CD4-positive, alpha-beta T cell treated with Interleukin-17A for 4 hours (primary cell): ENCODE measurements around the gene TMEM200B.
"Not testable (repeated sequence)": the region's sequence is repeated elsewhere in the genome, so short reads cannot be mapped to it uniquely, and the experiment has no call there.

ENCODE experiments used
- DNase-seq: peaks from one replicate; pipeline ENCODE4 v3.0.0-alpha.2; 2020; ENCODE audit warnings: mixed read lengths

The TMEM200B gene

GRCh38 chr1:29123887-29124365 is at the start of gene TMEM200B:
TSS of gene TMEM200B (minus strand) at chr1:29123903. CDS start at chr1:29121828, 2,075 bp downstream.
- DNase-seq = peak; percentile 9

GRCh38 chr1:29172415-29172939 is 48.8 kb upstream of the TMEM200B start:
- no peak for DNase-seq

GRCh38 chr1:29171521-29171920 is 47.8 kb upstream of the TMEM200B start:
- DNase-seq = no peak

- DNase-seq = no peak
These were observed 47.4 kb upstream of the TMEM200B start for GRCh38 chr1:29171089-29171488.

GRCh38 chr1:29169976-29170375 is 46.3 kb upstream of the TMEM200B start:
- DNase-seq = no peak

- no peak for DNase-seq
These were observed 44.2 kb upstream of the TMEM200B start for GRCh38 chr1:29167904-29168303.

- DNase-seq = no peak
These were observed 42.7 kb upstream of the TMEM200B start for GRCh38 chr1:29166291-29166878.

GRCh38 chr1:29164588-29164987 is 40.9 kb upstream of the TMEM200B start:
- DNase-seq = no peak

- DNase-seq = no peak
These were observed 38.9 kb upstream of the TMEM200B start for GRCh38 chr1:29162476-29163138.

GRCh38 chr1:29162025-29162424 is 38.3 kb upstream of the TMEM200B start:
- DNase-seq = no peak

- DNase-seq = no peak
These were observed 36.1 kb upstream of the TMEM200B start for GRCh38 chr1:29159773-29160172.

GRCh38 chr1:29157269-29157601 is 33.5 kb upstream of the TMEM200B start:
- no peak for DNase-seq

GRCh38 chr1:29156543-29157268 is 33.0 kb upstream of the TMEM200B start:
- no peak for DNase-seq

GRCh38 chr1:29152046-29152805 is 28.5 kb upstream of the TMEM200B start:
- DNase-seq = no peak

- DNase-seq = not testable (repeated sequence)
These were observed 26.6 kb upstream of the TMEM200B start for GRCh38 chr1:29150346-29150745.

GRCh38 chr1:29148656-29149491 is 25.2 kb upstream of the TMEM200B start:
- DNase-seq = no peak

GRCh38 chr1:29145739-29146437 is 22.2 kb upstream of the TMEM200B start:
- no peak for DNase-seq

- no peak for DNase-seq
These were observed 20.5 kb upstream of the TMEM200B start for GRCh38 chr1:29144178-29144577.

- no peak for DNase-seq
These were observed 19.0 kb upstream of the TMEM200B start for GRCh38 chr1:29142714-29143113.

GRCh38 chr1:29136391-29136915 is 12.8 kb upstream of the TMEM200B start:
- DNase-seq = no peak

GRCh38 chr1:29134695-29135028 is 11.0 kb upstream of the TMEM200B start:
- DNase-seq = no peak
